A549 (cell line): ENCODE data around the gene NME7. TPM values are rescaled to one million over a fixed set of nuclear protein-coding genes. Genes with fewer than 3 reads are reported as not detected.

ENCODE experiments used
- ATAC-seq, 2 experiments: fragments of 200-7000 bp in 1 of 2; fragments of >200 bp in 1 of 2; cut with Nextera tagmentation in 1 of 2; cut with Tn5 transposase in 1 of 2; 3 replicates each; pipeline versions ENCODE4 v1.8.0 to v1.9.1; 2018 to 2020; ENCODE audit warnings: mild to moderate bottlenecking in 1 of 2, moderate library complexity in 1 of 2
- CTCF ChIA-PET: fragments of 300-600 bp; sonication (Branson Sonifier 250); formaldehyde crosslinking; extraction: SDS; loops from one replicate; lab custom pipeline; 2021; ENCODE audit warnings: antibody characterized with exemption, inconsistent platforms; lab: Yijun Ruan, JAX
- POLR2A ChIA-PET: fragments of 350-600 bp; formaldehyde crosslinking; extraction: SDS; loops from one replicate; lab custom pipeline; 2021; ENCODE audit warnings: antibody characterized with exemption, inconsistent platforms; lab: Yijun Ruan, JAX
- DNase-seq, 2 experiments: peaks; one replicate each; pipeline versions ENCODE4 v3.0.0 to v3.0.0-alpha.2; 2011 to 2016; ENCODE audit warnings: low read depth in 1 of 2, low spot score in 1 of 2
- FAIRE-seq: peaks from 2 replicates; lab custom pipeline; 2011; peaks lifted over from hg19 to GRCh38; lab: Jason Lieb, UNC
- H3K27ac ChIP-seq, 2 experiments: fragments of >200 bp; sonication (Bioruptor Twin); formaldehyde crosslinking; 3 replicates each; pipeline ENCODE4 v1.5.1; 2016 to 2017
- H3K4me1 ChIP-seq: fragments of >200 bp; sonication (Bioruptor Twin); formaldehyde crosslinking; 3 replicates; pipeline ENCODE4 v1.6.1; 2016
- H3K4me2 ChIP-seq: fragments of >200 bp; sonication (Bioruptor Twin); formaldehyde crosslinking; 3 replicates; pipeline ENCODE4 v1.6.1; 2016
- H3K4me3 ChIP-seq: fragments of >200 bp; sonication (Bioruptor Twin); formaldehyde crosslinking; 3 replicates; pipeline ENCODE4 v1.5.1; 2016
- H3K9me3 ChIP-seq: fragments of >200 bp; sonication (Bioruptor Twin); formaldehyde crosslinking; 3 replicates; pipeline ENCODE4 v1.6.1; 2016
- ATOH8 ChIP-seq: fragments of 250-450 bp; sonication (Bioruptor Pico); IDR thresholded peaks from 2 replicates; pipeline ENCODE4 v1.5.0; 2020; ENCODE audit warnings: low read depth, mild to moderate bottlenecking, moderate library complexity
- BHLHE40 ChIP-seq: IDR thresholded peaks from 2 replicates; pipeline ENCODE4 v1.6.1; 2012; ENCODE audit warnings: low read depth, low read length, inconsistent platforms
- EHF ChIP-seq: fragments of 250-450 bp; sonication (Bioruptor Pico); IDR thresholded peaks from 2 replicates; pipeline ENCODE4 v1.5.0; 2020; ENCODE audit warnings: mild to moderate bottlenecking
- EP300 ChIP-seq, 2 experiments: fragments of >200 bp; sonication (Bioruptor Twin); formaldehyde crosslinking; IDR thresholded peaks; 2 replicates in 1 of 2; 3 replicates in 1 of 2; pipeline ENCODE4 v1.6.1; 2016 to 2017
- ESRRA ChIP-seq: fragments of 150-350 bp; IDR thresholded peaks from 2 replicates; pipeline ENCODE4 v1.6.1; 2014; ENCODE audit warnings: mild to moderate bottlenecking, low read length, borderline replicate concordance
- FOSL2 ChIP-seq, 2 experiments: fragments of 450-650 bp in 1 of 2; fragments of >200 bp in 1 of 2; sonication (Bioruptor Twin) in 1 of 2; formaldehyde crosslinking; IDR thresholded peaks; 2 replicates each; pipeline versions ENCODE4 v1.5.0 to v1.6.1; 2016 to 2020; ENCODE audit warnings: mild to moderate bottlenecking in 1 of 2, moderate library complexity in 1 of 2
- GATA3 ChIP-seq: IDR thresholded peaks from 2 replicates; pipeline ENCODE4 v1.6.1; 2012; ENCODE audit warnings: borderline replicate concordance
- HES2 ChIP-seq: fragments of >200 bp; sonication (Bioruptor Twin); formaldehyde crosslinking; IDR thresholded peaks from 2 replicates; pipeline ENCODE4 v1.6.1; 2016
- HEYL ChIP-seq: fragments of 250-450 bp; sonication (Bioruptor Pico); IDR thresholded peaks from 2 replicates; pipeline ENCODE4 v1.8.0; 2021; ENCODE audit warnings: mild to moderate bottlenecking, moderate library complexity
- HOXB13 ChIP-seq: fragments of 250-450 bp; sonication (Bioruptor Pico); IDR thresholded peaks from 2 replicates; pipeline ENCODE4 v1.5.0; 2020; ENCODE audit warnings: low read depth, mild to moderate bottlenecking, moderate library complexity
- JUN ChIP-seq, 2 experiments: fragments of >200 bp; sonication (Bioruptor Twin); formaldehyde crosslinking; IDR thresholded peaks; 2 replicates in 1 of 2; 3 replicates in 1 of 2; pipeline ENCODE4 v1.6.1; 2016 to 2017
- KDM1A ChIP-seq: fragments of 200-600 bp; sonication (generic); IDR thresholded peaks from 2 replicates; pipeline ENCODE4 v1.6.1; 2016; ENCODE audit warnings: low read depth, mild to moderate bottlenecking
- MAFK ChIP-seq: fragments of 450-650 bp; IDR thresholded peaks from 2 replicates; pipeline ENCODE4 v1.6.1; 2014; ENCODE audit not compliant: partially characterized antibody
- MAX ChIP-seq: IDR thresholded peaks from 2 replicates; pipeline ENCODE4 v1.6.1; 2012
- MYC ChIP-seq: IDR thresholded peaks from 2 replicates; pipeline ENCODE4 v1.6.1; 2012; ENCODE audit warnings: mild to moderate bottlenecking, inconsistent platforms, low read length, improper control_type of control experiment, borderline replicate concordance
- NFE2L2 ChIP-seq: fragments of 150-350 bp; conservative IDR thresholded peaks from 2 replicates; pipeline ENCODE4 v1.6.1; 2014; ENCODE audit warnings: low read length
- PHF8 ChIP-seq: fragments of 200-600 bp; sonication (generic); IDR thresholded peaks from 2 replicates; pipeline ENCODE4 v1.6.1; 2016; ENCODE audit warnings: low read depth, mild to moderate bottlenecking, antibody characterized with exemption, moderate library complexity, borderline replicate concordance
- RCOR1 ChIP-seq: fragments of 150-350 bp; IDR thresholded peaks from 2 replicates; pipeline ENCODE4 v1.6.1; 2014; ENCODE audit warnings: antibody characterized with exemption, low read length, low read depth
- TFCP2L1 ChIP-seq: fragments of 250-450 bp; sonication (Bioruptor Pico); IDR thresholded peaks from 2 replicates; pipeline ENCODE4 v1.5.0; 2021; ENCODE audit warnings: mild to moderate bottlenecking
- USF2 ChIP-seq: fragments of 450-650 bp; IDR thresholded peaks from 2 replicates; pipeline ENCODE4 v1.6.1; 2014; ENCODE audit warnings: antibody characterized with exemption
- WGBS: methylation state at CpG from one replicate; pipeline ENCODE4 v1.1.6; 2017; ENCODE audit errors: missing lambda C conversion rate; 5-methylcytosine and 5-hydroxymethylcytosine counted together
- polyA plus RNA-seq, 4 experiments: library from polyadenylated mRNA; depleted of rRNA in 3 of 4; stranded (reverse); fragments of >200 nt; fragmentation: RNase III in 1 of 4; extraction: RNeasy Plus Mini Kit Qiagen cat#74134 plus additional on column Dnase treatment in 1 of 4; gene quantifications; 2 replicates in 3 of 4; 3 replicates in 1 of 4; pipeline ENCODE4 v1.2.3, GENCODE V29; 2011 to 2017

Gene NME7
- polyA plus RNA-seq, 2 of the 4 experiments (the other 2 are of a cell fraction): 39.5 to 62.3 TPM

- POLR2A ChIA-PET: no interaction called here
- Histone ChIP-seq H3K4me3 (no peak overlapping the region), H3K27ac (peak overlapping the region; percentile 89 to 95), H3K9me3 (0 out of 3 replicates have a peak, but pooled peaks cover 2% of the 10 kb centered on the region), H3K4me2 (peak overlapping the region; percentile 62), H3K4me1 (peaks cover 62% of the 10 kb centered on the region)
- peak; percentile 13; the same call in 1 of the 2 replicates for TF ChIP-seq GATA3
- no peak for TF ChIP-seq MYC
- TF ChIP-seq ESRRA: no peak
- TF ChIP-seq FOSL2 (IDR thresholded peaks at IDR 0.05): no peak
- peak; percentile 38 for TF ChIP-seq FOSL2 (CRISPR knock-in tag; IDR thresholded peaks at IDR 0.05)
- 0 out of 2 replicates have a peak, but pooled peaks have one; percentile 17 for TF ChIP-seq MAX
- peak; percentile 87 for TF ChIP-seq USF2
- TF ChIP-seq MAFK: no peak
- TF ChIP-seq EP300 (IDR thresholded peaks at IDR 0.05): peak in 1 of 2 experiments; percentile 29; a peak in 1 of 5 replicates
- TF ChIP-seq PHF8: no peak
- no peak for TF ChIP-seq HES2
- TF ChIP-seq JUN (IDR thresholded peaks at IDR 0.05): peak; percentile 42 to 43; a peak in 2 of 5 replicates
- TF ChIP-seq KDM1A: no peak
- TF ChIP-seq BHLHE40: peak; percentile 47; the same call in 1 of the 2 replicates
- no peak for TF ChIP-seq RCOR1
- peak; percentile 18 for FAIRE-seq
- CTCF ChIA-PET: no interaction called here
- WGBS: 10% methylated on average over 1 of the region's 1 CpG
- peak; percentile 15 to 85 for DNase-seq
- peak; percentile 67 to 79; a peak in 5 of 6 replicates for ATAC-seq
These were observed 220.9 kb downstream of the NME7 start for GRCh38 chr1:169146576-169147214.

GRCh38 chr1:169144941-169145626 lies 222.5 kb downstream of the NME7 start:
- 20% methylated on average over 7 of the region's 7 CpGs for WGBS
- no peak for TF ChIP-seq EHF (CRISPR knock-in tag)
- TF ChIP-seq HOXB13: no peak
- TF ChIP-seq TFCP2L1: no peak
- FAIRE-seq (no peak), DNase-seq (no peak), ATAC-seq (0 out of 6 replicates have a peak, but pooled peaks have one; percentile 5 to 14)
- peaks cover 75% of the 10 kb centered on the region for H3K4me1 ChIP-seq
- H3K4me3 ChIP-seq: no peak overlapping the region
- ChIA-PET CTCF (interaction anchor here (1.0 kb wide), 1 partner anchor 10 kb away, joined by 4 read pairs; no protein-coding TSS in a partner anchor), POLR2A (no interaction called here)
- H3K4me2 ChIP-seq: peak overlapping the region; percentile 62
- H3K27ac ChIP-seq: peak overlapping the region; percentile 89 to 95
- 0 out of 3 replicates have a peak, but pooled peaks cover 2% of the 10 kb centered on the region for H3K9me3 ChIP-seq

GRCh38 chr1:169143984-169144383 lies 223.6 kb downstream of the NME7 start:
- no peak for TF ChIP-seq NFE2L2
- TF ChIP-seq HEYL (CRISPR knock-in tag): no peak
- TF ChIP-seq ATOH8 (CRISPR knock-in tag): no peak
- TF ChIP-seq, all 56 proteins: peak for 0
- POLR2A ChIA-PET: no interaction called here
- H3K4me2 ChIP-seq: no peak overlapping the region
- no peak for FAIRE-seq
- no peak for DNase-seq
- H3K4me3 ChIP-seq: no peak overlapping the region
- no peaks in the 10 kb centered on the region for H3K9me3 ChIP-seq
- no peak for ATAC-seq
- peak overlapping the region; percentile 5 to 95; a peak in 4 of 6 replicates for H3K27ac ChIP-seq
- CTCF ChIA-PET: interaction anchor here (1.5 kb wide), 1 partner anchor 541 kb away, joined by 4 read pairs; no protein-coding TSS in a partner anchor
- H3K4me1 ChIP-seq: peaks cover 77% of the 10 kb centered on the region
